Aortic smooth muscle cell (primary cell): ENCODE measurements around the gene RAB10. TPM values are rescaled to one million over a fixed set of nuclear protein-coding genes. Genes with fewer than 3 reads are reported as not detected.

ENCODE experiments used
- total RNA-seq: library from RNA; depleted of rRNA; stranded (reverse); fragments of >200 nt; gene quantifications from 2 replicates; pipeline ENCODE4 v1.2.3, GENCODE V29; 2014

The RAB10 gene
- total RNA-seq, result 304 and 334 TPM in 2 replicates

DNA sequence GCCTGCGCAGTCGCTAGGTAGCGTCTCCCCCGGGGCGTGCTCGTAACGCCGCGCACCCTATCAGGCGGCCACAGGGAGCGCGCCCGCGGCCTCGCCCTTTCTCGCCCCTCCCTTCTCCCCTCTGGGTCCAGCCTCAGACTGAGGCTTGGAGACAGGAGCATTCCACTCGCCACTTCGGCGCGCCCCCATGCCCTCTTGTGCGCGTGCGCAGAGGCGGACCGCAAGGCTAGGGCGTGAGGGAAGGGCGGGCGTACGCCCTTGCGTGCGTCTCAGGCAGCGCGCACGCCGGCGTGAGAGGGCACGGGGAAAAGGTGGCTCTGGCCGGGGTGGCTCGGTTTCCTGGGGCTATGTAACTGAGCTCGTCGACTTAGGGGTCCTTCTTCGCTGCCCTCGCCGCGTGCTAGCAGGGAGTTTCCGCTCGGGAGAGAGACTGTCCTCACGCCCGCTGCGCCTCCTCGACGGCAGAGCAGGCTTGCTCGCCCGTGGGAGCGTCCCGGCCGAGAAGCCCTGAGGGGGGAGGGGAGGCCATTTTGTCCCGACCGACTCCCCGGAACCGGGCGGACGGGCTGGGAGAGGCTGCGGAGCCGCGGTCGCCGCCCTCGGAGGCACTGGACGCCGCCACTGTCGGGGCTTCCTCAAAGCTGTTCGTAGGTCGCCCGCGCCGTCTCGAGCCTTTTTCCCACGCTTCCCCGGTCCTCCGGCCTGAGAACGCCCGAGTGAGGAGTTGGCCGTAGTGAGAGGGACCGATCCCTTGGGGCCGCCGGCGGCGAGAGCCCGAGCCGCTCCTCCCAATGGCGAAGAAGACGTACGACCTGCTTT is at the start of gene RAB10:
TSS of gene RAB10 (plus strand) at position 267 of the 819 bp plus-strand sequence. CDS start at position 792, 525 bp downstream.

DNA sequence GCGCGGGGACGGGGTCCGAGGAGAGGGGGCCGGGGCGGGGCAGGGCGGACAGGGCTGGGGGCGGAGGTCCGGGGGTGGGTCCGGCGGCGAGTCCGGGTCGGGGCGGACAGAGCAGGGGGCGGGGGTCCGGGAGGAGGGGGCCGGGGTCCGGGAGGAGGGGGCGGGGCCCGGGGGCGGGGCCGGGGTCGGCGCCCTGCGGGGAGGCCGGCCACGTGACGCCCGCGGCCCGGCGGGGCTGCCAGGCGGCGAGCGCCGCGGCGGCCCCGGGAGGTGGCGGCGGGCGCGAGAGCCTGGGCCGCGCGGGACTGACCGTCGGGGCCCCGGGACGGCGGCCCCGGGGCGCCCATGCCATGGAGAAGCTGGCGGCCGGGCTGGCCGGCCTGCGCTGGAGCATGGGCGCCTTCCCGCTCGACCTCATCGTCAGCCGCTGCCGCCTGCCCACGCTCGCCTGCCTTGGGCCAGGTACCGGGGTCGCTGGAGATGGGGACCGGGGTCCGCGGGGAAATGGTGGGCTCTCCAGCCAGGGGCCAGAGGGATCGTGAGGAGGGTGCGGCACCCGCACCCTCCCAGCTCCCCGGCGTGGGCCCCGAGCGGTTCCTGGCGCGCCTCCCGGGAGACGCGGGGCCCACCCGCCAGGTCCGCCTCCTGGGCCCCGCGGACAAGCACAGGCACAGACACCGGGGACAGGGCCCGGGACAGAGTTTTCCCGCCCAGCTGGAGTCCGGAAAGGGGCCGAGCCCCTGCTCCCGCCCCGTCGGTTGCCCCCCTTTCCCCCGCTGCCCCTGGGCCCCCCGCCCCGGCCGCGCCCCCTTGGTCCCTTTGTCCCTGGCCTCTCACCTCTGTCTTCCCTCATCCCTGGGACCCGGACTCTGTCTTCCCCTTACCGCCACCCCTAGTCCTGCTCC is 139.2 kb downstream of the RAB10 start, which contains the start of gene GAREM2:
TSS of gene GAREM2 (plus strand) at position 218 of the 905 bp plus-strand sequence. CDS start at position 351, 133 bp downstream.

Other genes with a start within 250 kb of the RAB10 start
- 5.3 and 7.3 TPM in 2 replicates for gene ASXL2, start 155.6 kb upstream of the RAB10 start, total RNA-seq
- gene KIF3C, start 51.6 kb upstream of the RAB10 start, total RNA-seq, result 8.1 and 9.4 TPM in 2 replicates
- 0.53 and 0.68 TPM in 2 replicates for gene GAREM2, start 139.0 kb downstream of the RAB10 start, total RNA-seq
- gene HADHA, start 210.5 kb downstream of the RAB10 start, total RNA-seq, result 166 and 190 TPM in 2 replicates
- gene HADHB, start 210.9 kb downstream of the RAB10 start, total RNA-seq, result 96.4 and 116 TPM in 2 replicates